HG03354 (cell line): ENCODE measurements around the gene MAGI2.

Experiments used
- ATAC-seq: cut with Tn5 transposase; IDR thresholded peaks from one replicate; pipeline ENCODE4 v1.9.1; 2021; ENCODE audit warnings: mild to moderate bottlenecking; ENCODE audit not compliant: unreplicated experiment, poor library complexity, severe bottlenecking

MAGI2 gene

GRCh38 chr7:78779788-78780187, 673.7 kb downstream of the MAGI2 start:
- ATAC-seq: no peak

- no peak for ATAC-seq
These were observed 675.6 kb downstream of the MAGI2 start for GRCh38 chr7:78777829-78778228.

DNA sequence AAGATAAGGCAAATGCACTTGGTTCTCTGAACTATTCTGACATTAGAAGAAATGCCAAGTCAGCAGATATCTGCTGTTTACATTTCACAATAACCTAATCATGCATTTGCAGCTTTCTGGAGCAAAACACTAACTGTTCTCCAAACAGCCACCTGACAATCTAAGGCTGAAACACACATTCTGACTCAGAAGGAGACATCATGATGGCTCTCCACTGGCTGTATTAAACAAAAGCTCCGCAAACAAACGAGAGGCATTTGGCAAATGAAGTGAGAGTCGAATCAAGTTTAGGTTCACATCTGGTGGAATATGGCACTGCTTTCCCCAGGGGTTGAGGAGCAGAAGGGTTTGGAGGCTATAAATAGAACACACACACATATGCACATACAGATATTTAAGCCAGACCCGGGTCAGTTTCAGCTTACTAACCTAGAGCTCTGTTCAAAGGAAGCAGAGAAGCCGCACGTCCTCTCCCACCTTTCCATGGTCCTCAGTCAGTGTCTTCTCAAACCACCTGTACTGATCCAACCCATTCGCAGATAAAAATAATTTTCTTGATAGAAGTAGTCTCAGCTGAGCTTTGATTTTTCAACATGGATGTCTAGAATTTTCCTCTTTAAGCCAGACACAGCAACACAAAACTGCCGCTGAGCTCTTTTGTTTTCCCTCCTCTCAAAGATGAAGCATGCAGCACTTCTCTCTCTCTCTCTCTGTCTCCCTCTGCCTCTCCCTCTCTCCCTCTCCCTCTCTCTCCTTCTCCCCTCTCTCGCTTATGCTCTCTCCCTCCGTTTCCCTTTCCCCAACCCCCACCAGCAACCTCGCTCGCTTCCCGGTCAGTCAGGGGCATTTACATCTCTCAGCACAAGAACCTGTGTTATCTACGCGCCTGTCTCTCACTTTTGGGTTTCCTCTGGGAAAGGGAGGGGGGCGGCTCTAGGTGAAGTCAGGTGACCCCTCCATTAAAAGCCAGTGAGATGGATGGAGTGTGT, 682.8 kb downstream of the MAGI2 start:
- peak; percentile 46 for ATAC-seq

- ATAC-seq: peak; percentile 90
These were observed 683.9 kb downstream of the MAGI2 start for GRCh38 chr7:78769481-78770101.

GRCh38 chr7:78768859-78769258, 684.6 kb downstream of the MAGI2 start:
- ATAC-seq: no peak

- no peak for ATAC-seq
These were observed 687.3 kb downstream of the MAGI2 start for GRCh38 chr7:78765943-78766729.

DNA sequence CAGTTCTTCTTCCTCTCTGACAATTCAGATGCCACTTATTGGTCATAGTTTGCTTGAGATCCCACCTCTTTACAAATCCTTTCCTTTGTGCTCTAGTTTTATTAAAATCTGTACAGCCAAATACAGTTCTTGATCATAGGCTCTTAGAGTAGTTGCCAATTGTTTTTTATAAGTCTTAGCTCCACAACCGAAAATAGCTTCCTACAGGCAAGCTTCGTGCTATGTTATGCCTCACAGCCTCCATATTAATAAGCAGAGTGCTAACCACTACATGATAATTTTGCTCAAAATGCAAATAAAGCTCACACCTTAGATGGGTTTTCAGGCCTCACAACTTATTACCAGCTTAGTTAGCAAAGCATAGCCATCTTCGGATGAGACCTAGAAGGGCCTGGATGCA, 688.9 kb downstream of the MAGI2 start:
- ATAC-seq: no peak

GRCh38 chr7:78762625-78763024, 690.8 kb downstream of the MAGI2 start:
- ATAC-seq: no peak

DNA sequence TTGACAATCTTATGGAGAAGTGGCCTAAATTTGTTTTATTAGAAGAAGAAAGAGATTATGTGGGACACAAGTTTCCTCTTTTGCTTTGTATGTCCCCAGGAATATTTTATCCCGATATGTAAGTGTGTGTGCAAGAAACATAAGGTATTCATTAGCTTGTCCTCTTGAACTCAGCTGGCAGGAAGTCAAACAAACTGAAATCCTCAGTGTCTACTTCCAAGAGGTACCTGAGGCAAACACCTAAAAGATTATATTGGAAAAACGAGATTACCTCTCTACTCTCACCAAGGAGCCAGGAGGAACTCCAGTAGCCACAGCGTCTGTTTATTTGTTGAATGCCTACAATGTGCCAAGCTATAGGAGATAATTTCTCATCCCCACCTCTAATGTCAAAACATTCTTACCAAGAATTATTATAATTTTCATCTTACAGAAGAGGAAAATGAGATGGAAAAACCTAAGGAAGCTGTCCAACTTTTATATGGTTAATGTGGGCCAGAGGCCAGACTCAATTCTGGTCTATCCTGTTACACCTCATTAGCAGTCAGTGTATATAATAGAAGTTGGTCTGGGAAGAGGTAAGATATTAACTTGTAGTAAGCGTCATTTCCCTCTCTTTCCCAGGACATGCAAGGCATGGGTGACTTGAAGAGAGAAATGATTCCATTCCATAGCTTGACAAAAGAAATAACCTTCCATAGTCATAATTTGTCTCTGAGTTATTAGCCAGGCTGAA, 692.7 kb downstream of the MAGI2 start:
- ATAC-seq: no peak

- ATAC-seq: no peak
These were observed 700.9 kb downstream of the MAGI2 start for GRCh38 chr7:78752554-78752953.

GRCh38 chr7:78751253-78751652, 702.2 kb downstream of the MAGI2 start:
- no peak for ATAC-seq

DNA sequence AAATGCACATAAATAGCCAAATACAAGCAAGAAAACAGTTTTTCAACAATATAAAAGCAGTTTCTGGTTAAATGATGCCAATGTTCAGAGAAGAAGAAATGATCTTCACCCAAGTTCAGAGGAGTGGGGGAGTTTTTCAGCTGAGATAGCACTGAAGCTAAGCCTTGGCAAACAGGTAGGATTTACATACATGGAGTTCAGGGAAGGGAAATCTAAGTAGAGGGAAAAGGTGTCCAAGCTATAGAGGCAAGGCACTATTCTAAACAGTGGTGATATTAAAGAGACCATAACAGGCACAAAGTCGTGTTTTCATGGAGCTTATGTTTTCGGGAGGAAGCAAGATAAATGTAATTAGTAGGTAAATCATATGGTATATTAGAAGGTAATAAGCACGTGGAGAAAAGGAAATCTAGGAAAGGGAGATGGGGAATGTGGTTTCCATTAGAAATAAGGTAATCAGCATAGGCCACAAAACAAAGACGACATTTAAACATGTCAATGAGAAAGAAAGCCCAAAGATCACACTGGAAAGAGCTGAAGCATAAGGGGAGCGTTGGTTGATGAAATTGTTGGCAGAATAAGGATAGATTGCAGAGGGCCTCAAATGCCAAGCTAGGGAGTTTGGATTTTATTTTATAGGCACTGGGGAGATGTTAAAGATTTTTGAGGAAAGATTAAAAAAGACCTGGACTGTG, 704.3 kb downstream of the MAGI2 start:
- no peak for ATAC-seq

- ATAC-seq: no peak
These were observed 705.9 kb downstream of the MAGI2 start for GRCh38 chr7:78747592-78747991.

DNA sequence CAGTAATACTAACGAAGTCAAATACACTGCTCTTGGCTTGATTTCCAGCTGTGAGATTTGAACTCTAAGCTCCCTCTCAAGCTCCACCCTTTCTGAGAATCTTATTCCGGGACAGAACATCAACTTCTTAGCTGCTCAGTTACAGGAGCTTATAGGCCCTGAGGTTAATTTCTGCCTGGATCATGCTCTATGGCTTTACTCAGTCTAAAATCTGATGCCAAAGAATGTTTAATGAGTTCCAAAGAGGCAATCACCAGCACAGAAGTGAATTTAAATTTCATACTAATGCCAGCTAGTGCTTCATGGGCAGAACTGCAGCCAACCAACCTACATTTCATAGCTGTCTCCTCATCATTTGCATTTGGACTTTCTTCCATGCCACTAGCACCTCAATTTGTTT, 707.2 kb downstream of the MAGI2 start:
- no peak for ATAC-seq

DNA sequence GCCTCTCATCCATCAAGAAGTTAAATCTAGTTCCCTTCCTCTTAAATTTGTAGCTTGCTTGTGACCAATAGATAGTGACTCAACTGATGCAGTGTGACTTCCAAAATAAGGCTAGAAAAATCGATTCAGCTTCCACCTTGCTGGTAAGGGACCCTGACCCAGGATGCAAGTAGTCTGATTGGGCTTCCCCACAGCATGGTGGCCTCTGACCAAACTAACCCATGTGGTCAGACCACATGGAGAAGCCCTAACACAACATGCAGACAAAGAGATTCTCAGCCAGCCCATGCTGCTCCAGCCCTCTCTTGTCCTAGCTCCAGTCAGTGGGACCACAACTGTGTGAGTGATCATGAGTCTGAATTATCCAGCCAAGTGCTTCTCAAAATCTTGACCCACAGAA, 710.8 kb downstream of the MAGI2 start:
- ATAC-seq: no peak

- no peak for ATAC-seq
These were observed 716.9 kb downstream of the MAGI2 start for GRCh38 chr7:78736548-78736947.

GRCh38 chr7:78734626-78735025, 718.8 kb downstream of the MAGI2 start:
- peak; percentile 45 for ATAC-seq

DNA sequence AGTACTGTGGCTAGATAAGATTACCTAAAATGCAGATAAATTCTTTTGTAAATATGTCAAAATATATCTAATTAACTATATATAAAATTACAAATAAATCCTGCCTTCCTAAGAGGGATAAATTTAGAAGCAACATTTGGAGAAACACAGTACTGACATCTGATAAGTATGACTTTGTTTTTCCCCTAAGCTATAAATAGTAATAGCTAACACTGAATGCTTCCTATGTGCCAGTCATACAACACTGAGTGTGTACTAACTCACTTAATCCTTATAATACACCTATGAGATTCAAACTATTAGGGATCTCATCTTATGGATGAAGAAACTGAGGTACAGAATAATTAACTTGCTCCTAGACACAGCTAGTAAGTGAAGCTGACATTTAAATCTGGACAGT, 733.4 kb downstream of the MAGI2 start:
- ATAC-seq: no peak

DNA sequence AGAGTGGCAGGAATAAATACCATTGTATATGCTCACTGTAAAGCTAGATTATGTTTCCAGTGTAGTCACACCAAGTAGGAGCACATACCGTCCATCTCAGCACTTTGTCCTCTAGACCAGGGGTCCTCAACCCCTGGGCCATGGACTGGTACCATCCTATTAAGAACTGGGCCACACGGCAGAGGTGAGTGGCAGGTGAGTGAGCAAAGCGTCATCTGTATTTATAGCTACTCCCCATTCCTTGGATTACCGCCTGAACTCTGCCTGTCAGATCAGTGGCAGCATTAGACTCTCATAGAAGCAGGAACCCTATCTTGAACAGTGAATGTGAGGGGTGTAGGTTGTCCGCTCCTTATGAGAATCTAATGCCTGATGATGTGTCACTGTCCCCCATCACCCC, 735.3 kb downstream of the MAGI2 start:
- ATAC-seq: no peak
